SH-SY5Y (cell line): ENCODE data around the gene FAM3C.

Source experiments
- GATA2 ChIP-seq: IDR thresholded peaks from 2 replicates; pipeline ENCODE4 v1.6.1; 2011; ENCODE audit warnings: mild to moderate bottlenecking, low read depth, low read length
- GATA3 ChIP-seq: IDR thresholded peaks from 2 replicates; pipeline ENCODE4 v1.6.1; 2011; ENCODE audit warnings: low read depth, mild to moderate bottlenecking, low read length, moderate library complexity

DNA sequence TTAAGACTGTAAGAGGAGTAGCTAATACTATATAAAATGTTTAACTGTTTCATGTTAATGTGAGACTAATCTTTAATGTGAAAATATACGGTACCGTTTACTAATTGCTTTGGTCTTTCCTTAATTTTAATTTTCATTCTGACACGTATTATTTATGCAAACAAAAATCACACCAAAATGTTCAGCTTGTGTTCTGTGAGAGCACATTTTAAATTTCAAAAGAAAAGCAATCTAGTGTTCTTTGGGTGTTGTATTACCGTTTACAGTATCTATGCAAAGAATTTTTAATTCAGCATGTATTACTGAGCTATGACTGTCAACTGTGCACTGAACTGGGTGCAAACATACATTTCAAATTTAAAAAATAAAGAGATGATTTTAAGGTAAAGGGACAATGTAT, 65.1 kb downstream of the FAM3C start:
- TF ChIP-seq GATA3 (no peak), GATA2 (no peak)
